Ovary (tissue), 3 donors: ENCODE results near the gene RPL36A.

Experiments used
- POLR2A ChIP-seq: fragments of 450-650 bp; IDR thresholded peaks from one replicate; pipeline ENCODE4 v1.6.1; 2017; ENCODE audit warnings: antibody characterized with exemption, mild to moderate bottlenecking, moderate library complexity
- TF ChIP-seq, protein P1 (sequence below), 3 donors: fragments of 450-650 bp in 2 of 3; fragments of 200-600 bp in 1 of 3; IDR thresholded peaks; one replicate each; pipeline versions ENCODE4 v1.5.1 to v1.8.0; 2016 to 2022; ENCODE audit warnings: antibody characterized with exemption in 3 of 3, mild to moderate bottlenecking in 1 of 3
- donor health status: DM: no; HTN: no; CAD: no.

DNA sequence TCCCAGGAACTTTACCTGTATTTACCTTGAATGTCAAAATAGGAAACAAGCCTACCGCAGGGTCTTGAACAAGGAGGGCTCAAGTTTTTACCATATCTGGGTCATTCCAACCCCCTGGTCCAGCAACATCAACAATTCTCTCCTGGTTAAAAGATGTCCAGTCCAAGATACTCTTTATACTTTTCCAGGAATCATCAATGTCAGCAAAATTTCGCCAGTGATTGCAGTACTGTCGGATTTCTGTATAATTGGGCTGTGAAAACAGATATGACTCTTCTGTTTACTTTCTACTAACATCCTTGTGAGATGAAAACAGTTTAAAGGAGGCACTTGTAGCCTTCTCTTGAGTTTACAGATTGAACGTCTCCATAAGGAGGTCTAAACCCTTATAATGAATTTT is 7.9 kb downstream of the RPL36A start:
- no peak for TF ChIP-seq POLR2A
- TF ChIP-seq, protein P1, sequence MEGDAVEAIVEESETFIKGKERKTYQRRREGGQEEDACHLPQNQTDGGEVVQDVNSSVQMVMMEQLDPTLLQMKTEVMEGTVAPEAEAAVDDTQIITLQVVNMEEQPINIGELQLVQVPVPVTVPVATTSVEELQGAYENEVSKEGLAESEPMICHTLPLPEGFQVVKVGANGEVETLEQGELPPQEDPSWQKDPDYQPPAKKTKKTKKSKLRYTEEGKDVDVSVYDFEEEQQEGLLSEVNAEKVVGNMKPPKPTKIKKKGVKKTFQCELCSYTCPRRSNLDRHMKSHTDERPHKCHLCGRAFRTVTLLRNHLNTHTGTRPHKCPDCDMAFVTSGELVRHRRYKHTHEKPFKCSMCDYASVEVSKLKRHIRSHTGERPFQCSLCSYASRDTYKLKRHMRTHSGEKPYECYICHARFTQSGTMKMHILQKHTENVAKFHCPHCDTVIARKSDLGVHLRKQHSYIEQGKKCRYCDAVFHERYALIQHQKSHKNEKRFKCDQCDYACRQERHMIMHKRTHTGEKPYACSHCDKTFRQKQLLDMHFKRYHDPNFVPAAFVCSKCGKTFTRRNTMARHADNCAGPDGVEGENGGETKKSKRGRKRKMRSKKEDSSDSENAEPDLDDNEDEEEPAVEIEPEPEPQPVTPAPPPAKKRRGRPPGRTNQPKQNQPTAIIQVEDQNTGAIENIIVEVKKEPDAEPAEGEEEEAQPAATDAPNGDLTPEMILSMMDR (IDR thresholded peaks at IDR 0.05), result no peak
